K562 (cell line): Measurements from ENCODE around the gene VPS37D. TPM values are rescaled to one million over a fixed set of nuclear protein-coding genes. Genes with fewer than 3 reads are reported as not detected.
A peak's percentile ranks its signal among the peaks of the same experiment; 100 is the strongest.

Experiments used
- ARHGAP35 ChIP-seq: fragments of 450-650 bp; IDR thresholded peaks from 2 replicates; pipeline ENCODE4 v1.6.1; 2018; ENCODE audit not compliant: partially characterized antibody
- ATF7 ChIP-seq: fragments of 450-650 bp; IDR thresholded peaks from 2 replicates; pipeline ENCODE4 v1.7.1; 2014; ENCODE audit warnings: mild to moderate bottlenecking, moderate library complexity
- CTCFL ChIP-seq: IDR thresholded peaks from 2 replicates; pipeline ENCODE4 v1.6.1; 2011; ENCODE audit warnings: borderline replicate concordance, low read depth, mild to moderate bottlenecking, moderate library complexity, low read length; ENCODE audit not compliant: insufficient read depth, poor library complexity, severe bottlenecking
- E2F1 ChIP-seq: sonication (generic); formaldehyde crosslinking; IDR thresholded peaks from 2 replicates; pipeline ENCODE4 v1.8.1; 2023; ENCODE audit warnings: mild to moderate bottlenecking, missing genetic modification reagents, moderate library complexity
- E2F8 ChIP-seq: fragments of 450-650 bp; IDR thresholded peaks from 2 replicates; pipeline ENCODE4 v1.7.1; 2018; ENCODE audit warnings: mild to moderate bottlenecking, low read depth; ENCODE audit not compliant: partially characterized antibody
- EP300 ChIP-seq: IDR thresholded peaks from 2 replicates; pipeline ENCODE4 v1.6.1; 2012; ENCODE audit warnings: low read length, improper control_type of control experiment
- FOXJ2 ChIP-seq: fragments of 200-800 bp; sonication (Bioruptor generic); IDR thresholded peaks from 2 replicates; pipeline ENCODE4 v1.6.1; 2016; ENCODE audit warnings: missing genetic modification characterization, missing compliant biosample characterization
- FOXK2 ChIP-seq, 2 experiments: fragments of 450-650 bp; IDR thresholded peaks in 1 of 2; conservative IDR thresholded peaks in 1 of 2; 2 replicates each; pipeline ENCODE4 v1.6.1; 2016; ENCODE audit warnings: low read depth in 2 of 2, mild to moderate bottlenecking in 1 of 2
- GATA2 ChIP-seq: sonication (generic); formaldehyde crosslinking; IDR thresholded peaks from 2 replicates; pipeline ENCODE4 v1.4.0; 2020; ENCODE audit warnings: mild to moderate bottlenecking, missing genetic modification reagents
- GATAD2B ChIP-seq: fragments of 450-650 bp; IDR thresholded peaks from 2 replicates; pipeline ENCODE4 v1.6.1; 2017; ENCODE audit warnings: mild to moderate bottlenecking, borderline replicate concordance
- KDM1A ChIP-seq, 2 experiments: fragments of 450-650 bp; IDR thresholded peaks; 2 replicates each; pipeline ENCODE4 v1.6.1; 2016; ENCODE audit warnings: mild to moderate bottlenecking in 2 of 2
- NR1H2 ChIP-seq: sonication (generic); formaldehyde crosslinking; IDR thresholded peaks from 2 replicates; pipeline ENCODE4 v1.4.0; 2020; ENCODE audit warnings: mild to moderate bottlenecking, missing genetic modification reagents
- POLR3G ChIP-seq: IDR thresholded peaks from 2 replicates; pipeline ENCODE4 v1.6.1; 2011; ENCODE audit not compliant: insufficient read length, insufficient replicate concordance; ENCODE audit errors: extremely low read depth
- RBM34 ChIP-seq: fragments of 200-400 bp; formaldehyde crosslinking; IDR thresholded peaks from 2 replicates; pipeline ENCODE4 v1.6.1; 2018; ENCODE audit warnings: low read length, borderline replicate concordance; ENCODE audit not compliant: insufficient read depth
- TSC22D4 ChIP-seq: fragments of 450-650 bp; IDR thresholded peaks from 2 replicates; pipeline ENCODE4 v1.6.1; 2016; ENCODE audit warnings: missing genetic modification characterization, missing biosample characterization, control low read depth
- ZBTB5 ChIP-seq: fragments of 450-650 bp; IDR thresholded peaks from 2 replicates; pipeline ENCODE4 v1.6.1; 2017; ENCODE audit warnings: antibody characterized with exemption
- ZKSCAN1 ChIP-seq: fragments of 150-350 bp; IDR thresholded peaks from 2 replicates; pipeline ENCODE4 v1.6.1; 2016; ENCODE audit warnings: low read depth, low read length
- ZNF354B ChIP-seq: fragments of 250-450 bp; sonication (Bioruptor Pico); IDR thresholded peaks from 2 replicates; pipeline ENCODE4 v1.4.0; 2020
- ZNF586 ChIP-seq: fragments of 450-650 bp; formaldehyde crosslinking; conservative IDR thresholded peaks from 2 replicates; pipeline ENCODE4 v1.4.0; 2020; ENCODE audit warnings: mild to moderate bottlenecking, moderate library complexity
- ZNF785 ChIP-seq: fragments of 250-450 bp; sonication (Bioruptor Pico); IDR thresholded peaks from 2 replicates; pipeline ENCODE4 v1.4.0; 2020; ENCODE audit warnings: mild to moderate bottlenecking
- polyA plus RNA-seq, 8 experiments: library from polyadenylated mRNA; depleted of rRNA in 4 of 8; stranded (reverse) in 5 of 8; unstranded in 3 of 8; fragments of >200 nt; fragmentation: Nextera tagmentation in 2 of 8; fragmentation: Illumina TruSeq in 1 of 8; extraction: Ambion mirVana in 2 of 8; extraction: Trizol in 1 of 8; gene quantifications; 2 replicates each; pipeline versions ENCODE4 v1.2.1 to v1.2.3, GENCODE V29; 2011 to 2014; ENCODE audit warnings: inconsistent platforms in 1 of 8, missing spikeins in 1 of 8
- total RNA-seq, 7 experiments: library from RNA; depleted of rRNA in 6 of 7; stranded (reverse); fragments of >200 nt in 6 of 7; fragmentation: Illumina TruSeq in 2 of 7; extraction: Trizol in 2 of 7; gene quantifications; 2 replicates each; pipeline versions ENCODE4 v1.2.1 to v1.2.3, GENCODE V29; 2011 to 2021; ENCODE audit warnings: low replicate concordance in 1 of 7

VPS37D gene
- total and polyA plus RNA-seq, 9 of the 15 experiments (the other 6 are each of a cell fraction or from before 2014, with no cell fraction given) = 0.25 to 2.3 (median 1.0) TPM; not detected in 3

- TF ChIP-seq KDM1A (IDR thresholded peaks at IDR 0.05) (peak; percentile 99 to 100), RBM34 (no peak), E2F8 (no peak), FOXK2 (conservative IDR thresholded peaks at IDR 0.05 in 1 of 2, IDR thresholded peaks at IDR 0.05 in 1 of 2; ENCODE audit: low read depth in 2 of 2) (peak in 1 of 2 experiments; percentile 50; a peak in 2 of 4 replicates), TSC22D4 (tag) (no peak), ATF7 (peak; percentile 79), GATA2 (CRISPR knock-in tag) (no peak), ZNF586 (no peak), ARHGAP35 (no peak), ZNF785 (CRISPR knock-in tag) (no peak), EP300 (no peak), FOXJ2 (tag) (peak; percentile 35; the same call in 1 of the 2 replicates), GATAD2B (peak; percentile 96), ZBTB5 (no peak), NR1H2 (no peak), ZNF354B (CRISPR knock-in tag) (no peak), POLR3G (no peak), CTCFL (peak; percentile 99), ZKSCAN1 (0 out of 2 replicates have a peak, but pooled peaks have one; percentile 14), E2F1 (CRISPR knock-in tag) (0 out of 2 replicates have a peak, but pooled peaks have one; percentile 47)
Measured at GRCh38 chr7:73667344-73668102, at the start of gene VPS37D (continued).
